Measurements from ENCODE around the gene ZNG1F.
"Not testable (repeated sequence)": the region's sequence is repeated elsewhere in the genome, so short reads cannot be mapped to it uniquely, and the experiment has no call there.

DNA sequence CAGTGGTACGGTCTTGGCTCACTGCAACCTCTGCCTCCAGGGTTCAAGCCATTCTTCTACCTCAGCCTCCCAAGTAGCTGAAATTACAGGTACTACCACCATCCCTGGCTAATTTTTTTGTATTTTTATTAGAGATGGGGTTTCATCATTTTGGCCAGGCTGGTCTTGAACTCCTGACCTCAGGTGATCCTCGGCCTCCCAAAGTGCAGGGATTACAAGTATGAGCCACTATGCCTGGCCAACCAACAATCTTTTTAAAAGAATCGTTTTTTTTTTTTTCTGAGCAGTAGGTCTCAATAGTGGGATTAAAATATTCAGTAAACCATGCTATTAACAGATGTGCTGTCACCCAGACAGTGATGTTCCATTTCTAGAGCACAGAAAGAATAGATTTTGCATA lies 45.1 kb upstream of the ZNG1F start:
- TF ChIP-seq, protein P1, sequence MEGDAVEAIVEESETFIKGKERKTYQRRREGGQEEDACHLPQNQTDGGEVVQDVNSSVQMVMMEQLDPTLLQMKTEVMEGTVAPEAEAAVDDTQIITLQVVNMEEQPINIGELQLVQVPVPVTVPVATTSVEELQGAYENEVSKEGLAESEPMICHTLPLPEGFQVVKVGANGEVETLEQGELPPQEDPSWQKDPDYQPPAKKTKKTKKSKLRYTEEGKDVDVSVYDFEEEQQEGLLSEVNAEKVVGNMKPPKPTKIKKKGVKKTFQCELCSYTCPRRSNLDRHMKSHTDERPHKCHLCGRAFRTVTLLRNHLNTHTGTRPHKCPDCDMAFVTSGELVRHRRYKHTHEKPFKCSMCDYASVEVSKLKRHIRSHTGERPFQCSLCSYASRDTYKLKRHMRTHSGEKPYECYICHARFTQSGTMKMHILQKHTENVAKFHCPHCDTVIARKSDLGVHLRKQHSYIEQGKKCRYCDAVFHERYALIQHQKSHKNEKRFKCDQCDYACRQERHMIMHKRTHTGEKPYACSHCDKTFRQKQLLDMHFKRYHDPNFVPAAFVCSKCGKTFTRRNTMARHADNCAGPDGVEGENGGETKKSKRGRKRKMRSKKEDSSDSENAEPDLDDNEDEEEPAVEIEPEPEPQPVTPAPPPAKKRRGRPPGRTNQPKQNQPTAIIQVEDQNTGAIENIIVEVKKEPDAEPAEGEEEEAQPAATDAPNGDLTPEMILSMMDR (IDR thresholded peaks at IDR 0.05) = not testable (repeated sequence)
- not testable (repeated sequence) for TF ChIP-seq EZH2 (IDR thresholded peaks at IDR 0.05; ENCODE audit: borderline replicate concordance, insufficient read depth, low read depth, low read length, poor library complexity, severe bottlenecking)

Measured in B cell (primary cell).